Gastrocnemius medialis (tissue), 4 donors: Measurements from ENCODE around the gene CNPPD1.

Experiments
- POLR2A ChIP-seq, 2 donors: fragments of 450-650 bp; IDR thresholded peaks; one replicate each; pipeline ENCODE4 v1.6.1; 2017; ENCODE audit warnings: antibody characterized with exemption in 2 of 2, mild to moderate bottlenecking in 2 of 2, moderate library complexity in 2 of 2
- TF ChIP-seq, protein P1 (sequence below), 5 experiments: fragments of 450-650 bp in 3 of 5; fragments of 200-600 bp in 2 of 5; sonication (generic) in 2 of 5; IDR thresholded peaks in 4 of 5; conservative IDR thresholded peaks in 1 of 5; 1 replicate in 4 of 5; 2 replicates in 1 of 5; pipeline ENCODE4 v1.5.1; 2016 to 2019; ENCODE audit warnings: antibody characterized with exemption in 5 of 5, mild to moderate bottlenecking in 3 of 5, moderate library complexity in 3 of 5

DNA sequence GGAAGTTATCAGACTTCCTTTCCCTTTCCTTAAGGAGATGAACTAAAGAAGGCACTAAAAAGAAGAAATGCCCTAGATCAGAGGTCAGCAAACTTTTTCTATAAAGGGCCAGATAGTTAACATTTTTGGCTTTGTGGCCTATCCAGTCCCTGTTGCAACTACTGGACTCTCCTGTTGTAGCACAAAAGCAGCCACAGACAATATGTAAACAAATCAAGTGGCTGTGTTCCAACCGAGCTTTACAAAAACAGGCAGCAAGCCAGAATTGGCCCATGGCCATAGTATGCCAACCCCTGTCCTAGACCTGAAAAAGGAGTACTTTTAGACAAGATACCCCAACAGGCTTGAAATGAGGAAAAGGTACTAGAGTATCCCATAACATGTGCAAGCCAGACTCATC is 27.1 kb downstream of the CNPPD1 start:
- TF ChIP-seq POLR2A (IDR thresholded peaks at IDR 0.05): no peak
- TF ChIP-seq, protein P1, sequence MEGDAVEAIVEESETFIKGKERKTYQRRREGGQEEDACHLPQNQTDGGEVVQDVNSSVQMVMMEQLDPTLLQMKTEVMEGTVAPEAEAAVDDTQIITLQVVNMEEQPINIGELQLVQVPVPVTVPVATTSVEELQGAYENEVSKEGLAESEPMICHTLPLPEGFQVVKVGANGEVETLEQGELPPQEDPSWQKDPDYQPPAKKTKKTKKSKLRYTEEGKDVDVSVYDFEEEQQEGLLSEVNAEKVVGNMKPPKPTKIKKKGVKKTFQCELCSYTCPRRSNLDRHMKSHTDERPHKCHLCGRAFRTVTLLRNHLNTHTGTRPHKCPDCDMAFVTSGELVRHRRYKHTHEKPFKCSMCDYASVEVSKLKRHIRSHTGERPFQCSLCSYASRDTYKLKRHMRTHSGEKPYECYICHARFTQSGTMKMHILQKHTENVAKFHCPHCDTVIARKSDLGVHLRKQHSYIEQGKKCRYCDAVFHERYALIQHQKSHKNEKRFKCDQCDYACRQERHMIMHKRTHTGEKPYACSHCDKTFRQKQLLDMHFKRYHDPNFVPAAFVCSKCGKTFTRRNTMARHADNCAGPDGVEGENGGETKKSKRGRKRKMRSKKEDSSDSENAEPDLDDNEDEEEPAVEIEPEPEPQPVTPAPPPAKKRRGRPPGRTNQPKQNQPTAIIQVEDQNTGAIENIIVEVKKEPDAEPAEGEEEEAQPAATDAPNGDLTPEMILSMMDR (IDR thresholded peaks at IDR 0.05 in 4 of 5, conservative IDR thresholded peaks at IDR 0.05 in 1 of 5): no peak
